Measurements from ENCODE around the gene MINDY1.

MINDY1 gene

DNA sequence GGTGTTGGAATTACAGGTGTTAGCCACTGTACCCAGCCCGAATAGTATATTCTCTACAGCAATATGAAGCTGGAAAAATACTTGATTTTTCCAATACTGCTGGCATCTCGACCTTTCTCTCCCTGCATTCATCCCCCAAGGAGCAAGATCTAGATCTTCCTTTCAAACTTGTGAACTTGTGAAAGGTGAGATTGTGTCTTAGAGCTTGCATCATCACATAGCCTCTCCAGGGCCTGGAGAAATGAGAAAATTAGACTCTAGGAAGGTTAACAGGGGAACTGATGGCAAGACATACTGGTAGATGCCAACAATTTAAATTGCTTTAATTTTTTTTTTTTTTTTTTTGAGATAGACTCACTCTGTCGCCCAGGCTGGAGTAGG is 3.6 kb upstream of the MINDY1 start:
- DNase-seq, result no peak

DNA sequence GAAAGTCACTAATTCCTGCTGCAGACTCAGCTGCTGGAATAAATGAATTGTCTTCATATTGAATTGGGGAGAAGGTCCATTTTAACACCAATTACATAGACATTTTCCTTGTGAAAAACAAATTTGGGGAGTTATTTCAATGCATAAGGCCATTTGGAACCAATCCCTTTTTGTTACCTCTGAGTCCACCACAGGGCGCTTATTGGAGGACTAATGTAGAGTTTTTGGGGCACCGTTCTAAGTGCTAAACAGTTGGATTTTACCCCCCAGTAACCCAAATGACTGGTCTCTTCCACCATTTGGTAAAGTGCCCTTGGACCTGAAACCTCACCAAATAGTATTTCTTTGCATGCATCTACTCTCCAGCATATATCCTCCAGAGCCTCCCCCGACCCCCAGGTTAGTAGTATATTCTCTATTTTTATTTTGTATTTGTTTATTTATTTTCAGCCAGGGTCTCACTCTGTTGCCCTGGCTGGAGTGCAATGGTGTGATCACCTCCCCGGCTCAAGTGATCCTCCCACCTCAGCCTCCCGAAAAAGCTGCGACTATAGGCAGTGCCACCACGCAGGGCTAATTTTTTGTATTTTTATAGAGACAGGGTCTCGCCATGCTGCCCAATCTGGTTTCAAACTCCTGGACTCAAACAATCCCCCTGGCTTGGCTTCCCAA is 3.1 kb upstream of the MINDY1 start:
- DNase-seq, result no peak

DNA sequence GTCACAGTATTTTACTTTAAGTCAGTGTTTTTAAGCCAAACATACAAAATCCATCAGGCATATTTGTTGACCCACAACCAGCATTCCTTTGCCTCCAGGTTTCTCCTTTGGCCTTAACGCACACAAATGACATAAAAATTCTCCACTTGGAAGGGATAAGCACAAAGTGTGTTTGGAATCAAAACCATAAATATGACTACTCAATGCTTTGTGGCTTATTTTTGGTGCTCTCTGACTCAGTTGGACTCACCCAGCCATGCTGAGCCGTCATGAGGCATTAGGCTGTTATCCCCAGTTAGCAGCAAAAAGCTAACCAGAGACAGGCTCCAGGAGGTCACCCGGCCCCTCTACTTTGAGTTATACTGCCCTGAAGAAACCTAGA is 2.5 kb upstream of the MINDY1 start:
- no peak for DNase-seq

DNA sequence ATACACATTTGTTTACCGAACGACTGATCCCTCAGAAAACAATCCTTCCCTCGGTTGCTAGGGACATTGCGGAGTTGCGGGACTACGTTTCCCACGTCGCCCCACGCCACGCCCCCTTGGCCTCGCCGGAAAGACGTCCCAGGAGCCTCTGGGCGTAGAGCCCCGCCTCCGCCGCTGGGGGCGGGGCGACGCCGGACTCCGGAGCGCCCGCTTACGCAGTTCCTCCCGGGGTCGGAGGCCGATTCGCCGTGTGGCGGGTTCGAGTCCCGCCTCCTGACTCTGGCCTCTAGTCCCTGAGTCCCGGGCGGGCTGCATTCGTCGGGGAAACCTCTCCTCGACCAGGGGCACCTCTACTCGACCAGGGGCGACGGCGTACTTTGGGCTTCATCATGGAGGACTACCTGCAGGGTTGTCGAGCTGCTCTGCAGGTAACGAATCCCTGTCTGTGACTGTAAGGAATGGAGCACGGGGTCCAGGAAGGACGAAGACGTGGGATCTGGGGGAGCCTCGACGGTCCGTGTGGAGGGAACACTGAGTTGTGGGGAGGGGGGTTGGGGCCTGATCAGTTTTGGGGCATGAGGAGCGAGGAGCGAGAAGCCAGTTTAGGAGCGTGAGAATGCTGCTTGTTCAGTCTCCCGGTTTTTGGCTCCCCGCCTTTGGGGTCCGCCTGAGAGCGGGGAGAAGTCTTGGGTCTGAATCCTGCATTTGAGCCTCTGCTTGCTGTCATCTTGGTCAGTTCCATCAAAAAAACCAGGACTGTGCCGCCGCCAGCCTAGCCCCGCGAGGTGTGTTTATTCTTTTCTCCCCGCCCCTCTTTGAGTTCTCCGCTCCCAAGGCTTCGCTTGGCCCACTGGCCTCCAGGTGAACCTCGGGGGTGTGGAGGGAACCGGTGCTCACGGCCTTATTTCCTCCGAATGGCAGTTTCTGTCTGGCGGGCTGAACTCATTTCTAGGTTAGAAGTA is 1.8 kb upstream of the MINDY1 start, which contains the start of gene PRUNE1:
Gene PRUNE1, plus strand, starts transcription at position 206 of the 962 bp plus-strand sequence. Its CDS starts 184 bp downstream, at position 390.
- peak; percentile 98 for DNase-seq

DNA sequence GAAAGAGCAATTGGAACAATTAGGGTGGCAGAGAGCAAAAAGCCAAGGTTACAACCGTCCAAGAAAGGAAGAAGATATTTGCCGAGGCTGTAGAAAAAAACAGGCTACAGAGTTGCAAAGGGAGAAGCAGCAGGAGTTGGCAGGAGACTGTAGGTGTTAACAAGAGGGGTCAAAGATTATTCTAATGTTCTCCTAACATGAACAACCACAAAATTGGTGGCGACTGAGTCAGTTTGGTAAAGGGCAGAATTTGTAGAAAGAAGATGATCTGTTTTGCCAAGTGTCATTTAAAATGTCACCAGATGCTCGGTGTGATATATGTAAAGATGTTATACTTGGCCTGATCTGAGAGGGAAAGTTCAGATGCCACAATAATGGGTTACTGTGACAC is 1.1 kb upstream of the MINDY1 start:
- DNase-seq, result no peak

DNA sequence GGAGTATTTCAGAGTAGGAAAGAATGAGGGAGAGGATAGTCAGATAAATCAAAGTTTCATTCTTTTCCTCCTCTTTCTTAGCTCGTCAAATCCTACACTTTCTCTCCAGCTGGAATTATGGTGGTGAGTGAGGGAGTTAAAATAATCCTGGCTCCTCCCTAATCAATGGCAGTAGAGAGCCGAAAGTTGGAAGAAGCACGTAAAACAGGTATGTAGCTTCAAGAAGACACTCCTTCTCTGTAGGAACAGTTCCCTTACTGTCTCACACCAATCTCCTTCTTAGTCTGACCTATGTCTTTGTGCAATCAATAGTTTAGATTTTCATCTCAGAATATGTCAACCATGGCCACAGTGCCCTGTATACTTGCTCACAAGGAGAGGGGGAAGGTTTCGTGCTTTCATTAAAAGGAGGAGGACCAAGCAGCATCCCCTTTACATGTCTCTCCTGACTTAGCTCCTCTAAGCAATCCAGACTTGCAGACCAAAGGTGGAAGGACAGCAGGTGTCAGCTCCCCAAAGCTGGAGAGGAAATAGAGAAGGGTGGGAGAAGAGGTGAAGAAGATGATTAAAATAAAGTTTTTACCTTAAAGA is 878 bp downstream of the MINDY1 start:
- DNase-seq, result no peak

DNA sequence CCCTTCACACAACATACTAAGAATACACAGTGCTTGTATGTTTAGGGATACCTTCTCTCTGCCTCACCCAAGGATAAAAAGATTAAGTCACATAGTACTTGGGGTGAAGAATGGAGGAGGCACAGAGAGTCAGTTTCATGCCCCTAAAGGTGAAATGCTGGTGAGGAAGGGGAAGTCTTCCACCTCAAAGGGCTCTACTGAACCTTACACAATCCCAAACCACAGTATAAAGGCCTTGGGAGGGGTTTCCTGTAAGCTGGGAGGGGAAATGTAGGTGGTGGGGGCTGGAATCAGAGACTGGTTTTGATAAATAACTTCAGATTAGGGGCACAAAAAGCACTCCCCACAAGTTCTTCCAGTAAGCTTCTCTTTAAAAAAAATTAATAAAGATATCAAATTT is 3.5 kb downstream of the MINDY1 start:
- DNase-seq, result no peak

DNA sequence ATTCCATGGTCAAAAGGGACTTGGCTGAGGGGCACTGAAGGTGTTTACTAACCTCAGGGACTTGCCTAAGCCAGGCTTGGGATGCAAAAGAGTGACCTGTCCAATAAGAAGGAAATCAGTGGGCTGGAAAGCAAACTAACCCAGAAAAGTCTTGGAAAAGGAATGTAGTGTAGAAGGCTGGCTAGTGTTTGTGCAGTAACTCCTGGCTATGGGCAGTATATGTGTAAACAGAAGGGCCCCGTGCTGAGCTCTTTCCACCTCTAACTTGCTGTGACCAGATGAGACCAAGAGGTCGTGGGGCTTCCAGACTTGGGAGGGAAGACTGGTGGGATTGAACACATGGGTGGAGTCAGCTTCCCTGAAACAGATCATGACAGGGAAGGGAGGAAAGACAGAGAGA is 4.1 kb downstream of the MINDY1 start:
- DNase-seq, result no peak

DNA sequence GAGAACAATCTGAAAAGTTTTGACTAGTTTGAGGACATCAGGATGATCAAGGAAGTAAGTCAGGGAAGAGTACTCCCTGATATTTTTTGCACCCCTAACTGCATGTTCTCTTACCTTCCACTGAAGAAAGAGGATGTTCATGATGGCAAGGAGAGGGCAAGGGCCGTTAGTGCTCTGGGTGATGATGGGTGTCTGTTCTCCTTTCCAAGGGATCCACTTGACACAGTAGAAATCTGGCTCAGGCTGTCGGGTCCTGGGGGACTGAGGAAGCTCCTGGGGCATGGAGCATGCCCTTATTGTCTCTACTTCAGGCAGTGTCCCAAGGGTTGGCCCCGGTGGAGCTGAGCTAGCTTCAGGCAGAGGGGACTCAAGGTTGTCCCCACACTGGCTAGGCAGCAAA is 4.7 kb downstream of the MINDY1 start:
- no peak for DNase-seq

DNA sequence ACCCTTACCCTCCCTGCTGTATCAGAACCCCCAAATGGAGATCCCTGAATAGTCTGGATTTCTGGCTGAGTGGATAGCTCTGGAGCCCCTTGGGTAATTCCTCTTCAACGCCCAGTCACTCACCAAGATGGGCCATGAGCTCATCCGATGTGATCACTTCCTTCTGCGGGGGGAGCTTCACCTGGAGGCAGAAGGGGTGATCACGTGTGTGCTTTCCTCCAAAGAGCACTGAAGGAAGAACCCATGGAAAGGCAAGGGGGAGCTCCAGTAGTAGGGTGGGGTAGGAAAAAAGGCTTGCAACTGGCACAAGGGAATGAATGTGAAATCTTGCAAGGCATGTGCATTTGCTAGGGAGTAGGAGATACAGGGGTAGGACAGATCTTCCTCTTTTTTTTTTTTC is 5.1 kb downstream of the MINDY1 start:
- DNase-seq, result no peak

DNA sequence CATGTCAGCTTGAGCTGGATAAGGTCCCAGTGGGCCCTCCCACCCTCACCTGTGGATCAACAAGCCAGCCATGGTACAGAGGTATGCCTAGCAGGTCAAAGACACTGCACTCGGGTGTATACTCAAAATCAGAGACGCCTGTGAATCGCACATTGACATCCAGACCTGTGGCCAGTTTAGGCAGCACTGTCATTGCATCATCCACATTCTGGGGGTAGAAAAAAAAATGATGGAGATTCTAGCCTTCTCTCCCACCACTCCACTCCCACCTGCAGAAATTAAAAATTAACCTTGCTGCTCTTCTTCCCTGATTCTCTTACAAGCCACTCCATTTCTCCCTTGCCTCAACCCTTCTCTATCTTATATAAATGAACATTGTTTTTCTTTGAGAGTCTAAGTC is 6.3 kb downstream of the MINDY1 start:
- DNase-seq, result no peak

DNA sequence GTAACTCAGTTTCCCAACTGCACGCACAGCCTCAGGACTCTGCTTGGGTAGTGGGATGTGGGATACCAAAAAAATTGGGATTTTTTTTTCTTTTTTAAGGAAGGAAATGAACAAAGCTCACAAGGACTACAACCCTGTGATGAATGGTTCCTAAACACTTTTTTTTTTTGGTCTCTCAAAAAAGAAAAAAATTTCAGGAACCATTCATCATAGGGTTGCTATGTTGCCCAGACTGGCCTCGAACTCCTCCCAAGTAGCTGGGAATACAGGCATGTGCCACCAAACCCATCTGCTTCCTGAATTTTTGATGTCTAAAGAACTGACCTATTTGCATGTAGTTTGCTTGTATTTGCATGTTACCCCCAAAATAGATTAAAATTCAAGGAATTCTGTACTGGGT is 6.8 kb downstream of the MINDY1 start:
- no peak for DNase-seq

DNA sequence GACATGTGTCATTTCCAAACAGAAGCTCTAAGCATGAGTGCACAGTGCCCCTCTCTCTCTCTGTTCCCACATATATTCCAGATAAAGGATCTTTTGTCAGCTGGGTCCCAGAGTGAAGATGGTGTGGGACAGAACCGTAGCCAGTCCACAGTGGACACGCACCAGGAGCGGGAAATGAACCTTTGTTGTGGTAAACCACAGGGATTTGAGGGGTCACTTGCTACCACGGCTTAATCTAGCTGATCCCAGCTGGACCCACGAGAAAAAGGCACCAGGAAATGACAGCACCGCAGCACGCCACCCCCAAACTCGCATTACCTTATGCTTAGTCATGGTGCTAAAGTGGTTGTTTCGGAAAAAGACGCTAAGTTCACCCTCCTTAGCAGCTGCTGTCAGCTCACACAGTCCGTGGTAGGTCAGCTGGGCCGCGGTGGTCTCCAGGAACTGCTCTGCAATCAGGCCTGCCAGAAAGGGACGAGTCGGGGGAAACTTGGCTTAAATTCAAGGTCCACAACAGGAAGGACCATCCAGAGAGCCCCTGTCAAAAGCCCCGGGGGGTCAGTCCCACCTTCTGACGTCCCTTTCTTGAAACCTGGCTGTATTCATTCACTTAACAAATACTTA is 7.5 kb downstream of the MINDY1 start:
- no peak for DNase-seq

DNA sequence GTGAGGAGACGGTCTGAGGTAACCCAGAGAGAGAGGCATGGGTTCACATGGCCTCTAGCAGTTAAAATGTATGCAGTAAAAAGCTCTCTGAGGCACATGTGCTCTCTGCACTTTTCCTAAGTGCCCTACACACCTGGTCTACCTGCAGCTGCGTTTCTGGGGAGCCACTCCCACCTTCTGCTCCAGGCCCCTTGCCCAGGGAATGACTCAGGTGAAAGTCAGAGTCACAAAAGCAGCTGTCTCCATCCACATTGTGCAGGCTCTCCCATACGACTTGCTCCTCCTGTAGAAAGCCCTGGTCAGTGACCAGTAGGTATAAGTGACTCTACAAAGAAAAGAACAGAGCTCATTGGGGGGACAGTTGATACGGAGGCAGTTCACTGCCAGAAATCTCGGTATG is 8.8 kb downstream of the MINDY1 start:
- DNase-seq, result no peak

DNA sequence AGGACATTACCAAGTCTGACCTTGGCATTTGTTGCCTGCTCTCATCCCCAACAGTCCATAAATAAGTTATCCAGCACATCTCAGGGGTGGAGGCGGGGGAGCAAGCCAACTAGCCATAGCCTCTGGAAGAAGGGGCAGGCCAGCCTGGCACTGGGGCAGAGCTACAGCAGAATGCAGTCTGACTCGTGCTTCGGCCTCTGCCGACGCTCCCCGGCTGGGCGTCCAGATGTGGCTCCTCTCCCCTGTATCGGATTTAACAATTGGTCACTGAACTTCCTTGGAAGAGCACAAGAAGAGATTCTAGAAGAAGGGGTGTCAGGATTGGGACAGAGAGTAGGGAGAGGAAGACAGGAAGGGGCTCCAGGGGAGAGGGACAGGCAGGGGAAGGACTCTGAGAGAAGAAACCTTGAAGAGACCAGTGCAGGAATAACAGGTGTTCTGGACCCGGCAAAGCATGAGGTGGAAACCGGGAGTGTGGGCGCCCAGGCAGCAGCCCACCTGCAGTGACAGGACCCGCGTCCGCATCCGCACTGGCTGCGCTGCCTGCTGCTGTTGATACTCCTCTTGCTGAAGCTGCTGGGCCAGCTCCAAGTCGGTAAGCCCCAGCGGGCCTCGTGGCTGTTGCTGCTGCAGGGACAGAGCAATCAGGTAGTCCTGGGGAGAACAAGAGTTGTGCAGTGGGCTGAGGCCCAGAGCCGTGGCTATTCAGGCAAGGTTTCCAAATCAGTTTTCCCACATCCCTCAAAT is 9.4 kb downstream of the MINDY1 start:
- no peak for DNase-seq

DNA sequence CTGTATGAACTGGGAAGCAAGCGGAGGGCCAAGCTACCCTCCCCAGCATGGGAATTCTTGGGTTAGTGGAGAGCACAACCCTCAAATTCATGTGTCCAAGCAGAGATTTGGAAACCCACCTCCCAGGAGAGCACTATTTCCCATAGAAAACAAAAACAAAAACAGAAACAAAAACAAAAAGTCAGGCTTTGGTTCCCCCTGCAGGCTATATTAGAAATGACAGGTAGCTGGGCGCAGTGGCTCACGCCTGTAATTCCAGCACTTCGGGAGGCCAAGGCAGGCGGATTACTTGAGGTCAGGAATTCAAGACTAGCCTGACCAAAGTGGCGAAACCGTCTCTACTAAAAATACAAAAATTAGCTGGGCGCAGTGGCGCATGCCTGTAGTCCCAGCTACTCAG is 10.8 kb downstream of the MINDY1 start:
- DNase-seq, result no peak

DNA sequence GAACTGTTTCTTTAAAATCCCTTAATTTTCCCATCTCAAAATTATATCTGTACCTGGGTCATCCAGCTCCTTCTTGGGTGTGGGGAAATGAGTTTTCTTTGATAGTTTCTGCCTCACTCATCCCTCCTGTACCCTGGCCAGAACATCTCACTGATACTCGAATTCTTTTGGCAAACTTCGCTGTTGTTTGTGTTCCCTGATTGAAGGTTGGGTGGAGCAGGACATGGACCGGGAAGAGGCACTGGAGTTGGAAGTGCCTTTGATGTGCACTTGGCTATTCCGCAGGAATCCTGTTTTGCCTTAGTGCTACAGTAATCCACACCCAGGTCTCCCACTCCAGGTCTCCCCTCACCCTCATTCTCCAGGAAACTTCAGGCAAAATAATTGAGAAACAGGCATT is 11.2 kb downstream of the MINDY1 start:
- no peak for DNase-seq

DNA sequence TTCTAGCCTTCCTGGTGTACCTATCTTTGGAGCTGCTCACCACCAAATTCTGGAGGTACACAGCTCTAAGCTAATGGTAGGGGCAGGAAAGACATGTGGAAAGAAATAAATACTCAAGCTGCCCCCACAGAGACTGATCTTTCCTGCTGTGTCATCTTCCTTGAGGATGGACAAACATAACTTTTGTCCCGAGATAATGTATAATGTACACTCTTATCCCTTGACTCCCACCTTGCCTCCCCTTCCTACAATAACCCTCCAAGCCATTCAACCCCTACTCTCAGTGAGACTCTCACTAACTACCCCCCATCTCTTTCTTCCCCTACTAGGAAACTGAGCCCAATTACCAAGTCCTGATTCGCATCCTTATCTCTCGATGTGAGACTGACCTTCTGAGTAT is 12.5 kb downstream of the MINDY1 start:
- no peak for DNase-seq

DNA sequence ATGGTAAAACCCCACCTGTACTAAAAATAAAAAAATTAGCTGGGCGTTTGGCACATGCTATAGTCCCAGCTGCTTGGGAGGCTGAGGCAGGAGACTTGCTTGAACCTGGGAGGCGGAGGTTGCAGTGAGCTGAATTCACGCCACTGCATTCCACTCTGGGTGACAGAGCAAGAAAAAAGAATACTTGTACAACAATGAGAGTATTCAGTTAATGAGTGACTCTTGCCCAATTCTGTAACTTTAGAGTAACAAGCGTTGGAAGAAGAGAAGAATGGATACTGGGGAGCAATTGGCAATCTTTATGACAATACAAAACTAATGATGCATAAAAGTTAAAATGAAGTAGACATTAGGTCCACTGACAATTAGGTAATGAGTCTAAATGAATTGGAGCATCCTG is 14.1 kb downstream of the MINDY1 start:
- no peak for DNase-seq

DNA sequence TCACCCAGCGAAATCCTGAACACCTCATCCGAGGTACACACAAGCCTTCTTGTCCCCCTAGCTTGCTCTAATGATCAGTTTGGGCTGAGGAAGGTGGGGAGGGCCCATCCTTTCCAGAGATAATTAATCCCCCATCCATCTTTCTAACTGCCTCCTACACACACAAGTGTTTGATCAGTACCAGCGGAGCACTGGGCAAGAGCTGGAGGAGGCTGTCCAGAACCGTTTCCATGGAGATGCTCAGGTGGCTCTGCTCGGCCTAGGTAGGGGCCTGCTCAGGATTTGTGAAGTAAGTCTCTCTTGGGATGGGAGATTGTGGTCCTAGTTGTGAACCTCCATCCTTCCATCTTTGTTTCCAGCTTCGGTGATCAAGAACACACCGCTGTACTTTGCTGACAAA is 18.8 kb downstream of the MINDY1 start:
- DNase-seq, result no peak

DNA sequence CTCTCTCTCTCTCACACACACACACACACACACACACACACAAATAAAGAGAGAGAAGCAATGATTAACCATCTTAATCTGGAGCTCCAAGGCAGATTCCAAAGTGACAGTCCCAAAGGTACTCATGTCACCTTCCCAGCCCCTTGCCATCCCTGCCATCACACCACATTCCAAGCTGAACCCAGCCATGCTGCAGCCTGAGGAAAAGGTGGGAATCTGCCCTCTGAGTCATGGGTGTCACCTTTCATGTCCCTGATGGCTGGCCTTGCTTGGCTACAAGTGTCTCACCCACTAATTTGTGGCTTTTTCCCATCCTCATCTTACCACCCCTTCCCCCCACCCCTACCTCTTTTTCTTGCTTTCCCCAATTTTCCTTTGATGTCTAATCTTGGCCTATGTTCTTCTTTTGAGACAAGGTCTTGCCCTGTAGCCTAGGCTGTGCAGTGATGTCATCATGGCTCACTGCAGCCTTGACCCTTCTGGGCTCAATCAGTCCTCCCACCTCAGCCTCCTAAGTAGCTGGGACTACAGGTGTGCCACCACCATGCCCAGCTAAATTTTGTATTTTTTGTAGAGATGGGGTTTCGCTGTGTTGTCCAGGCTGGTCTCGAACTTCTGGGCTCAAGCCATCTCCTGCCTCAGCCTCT is 21.4 kb downstream of the MINDY1 start:
- DNase-seq, result no peak
